HK-2 (cell line): Measurements from ENCODE around the gene UBE2L5.

Source experiments
- DNase-seq: peaks from one replicate; pipeline ENCODE4 v3.0.0-alpha.2; 2018; ENCODE audit not compliant: unreplicated experiment

UBE2L5 gene

DNA sequence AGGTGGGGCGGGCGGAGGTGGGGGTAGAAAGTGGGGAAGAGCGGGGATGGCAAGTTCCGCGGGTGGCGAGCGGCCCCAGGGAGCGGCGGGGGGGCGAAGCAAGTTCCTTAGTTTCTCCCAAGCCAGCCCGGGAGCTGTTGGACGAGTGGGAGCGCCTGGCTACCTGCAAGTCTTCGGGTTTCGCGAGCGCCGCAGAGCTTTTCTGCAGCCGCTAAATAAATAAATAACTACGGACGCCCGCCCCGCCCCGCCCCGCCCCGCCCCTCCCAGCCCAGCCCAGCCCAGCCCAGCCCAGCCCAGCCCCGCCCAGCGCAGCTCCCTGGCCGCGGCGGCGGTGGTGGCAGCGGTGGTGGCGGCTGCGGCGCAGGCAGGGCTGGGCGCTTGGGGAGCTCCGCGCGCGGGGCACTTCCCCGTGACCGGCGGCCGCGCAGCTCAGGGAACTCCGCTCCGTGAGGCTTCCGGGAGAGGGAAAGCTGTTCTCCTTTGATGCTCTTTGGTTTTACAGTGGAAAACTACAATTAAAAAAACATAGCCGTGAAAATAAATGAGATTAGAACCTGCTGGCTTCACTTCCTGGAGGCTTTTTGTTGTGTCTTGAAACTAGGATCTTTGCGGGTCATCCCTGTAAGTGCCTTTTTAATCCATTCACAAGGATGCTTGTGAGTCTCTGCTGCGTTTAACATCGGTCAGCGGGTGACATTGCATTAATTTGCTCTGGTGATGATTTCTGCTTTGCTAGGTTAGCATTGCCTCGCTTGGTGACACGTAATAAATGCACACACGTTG, at the start of gene UBE2L5:
Gene UBE2L5, plus strand, starts transcription at position 440 of the 786 bp plus-strand sequence. CDS start 5,498 bp downstream, outside the sequence.
- peak; percentile 76 for DNase-seq

DNA sequence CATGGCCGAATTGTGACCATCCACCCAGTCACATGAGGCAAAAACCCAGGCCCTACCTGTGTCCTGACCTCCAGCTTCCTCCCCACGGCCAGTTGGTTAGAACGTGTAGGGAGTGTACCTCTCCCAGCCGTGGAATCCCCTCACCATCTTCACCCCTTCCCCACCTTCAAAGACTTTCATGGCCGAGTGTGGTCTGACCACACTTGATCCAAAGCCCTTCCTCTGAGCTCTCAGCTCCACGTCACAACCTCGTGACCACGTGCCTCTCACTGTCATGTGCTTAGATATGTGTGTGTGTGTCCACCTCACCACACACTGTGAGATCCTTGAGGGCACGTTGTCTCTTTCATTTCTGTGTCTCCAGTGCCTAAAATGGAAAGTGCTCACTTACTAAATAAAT, 48.6 kb upstream of the UBE2L5 start:
- DNase-seq = no peak

- DNase-seq = no peak
Observed at GRCh38 chr13:30375265-30375835, 46.9 kb upstream of the UBE2L5 start.

DNA sequence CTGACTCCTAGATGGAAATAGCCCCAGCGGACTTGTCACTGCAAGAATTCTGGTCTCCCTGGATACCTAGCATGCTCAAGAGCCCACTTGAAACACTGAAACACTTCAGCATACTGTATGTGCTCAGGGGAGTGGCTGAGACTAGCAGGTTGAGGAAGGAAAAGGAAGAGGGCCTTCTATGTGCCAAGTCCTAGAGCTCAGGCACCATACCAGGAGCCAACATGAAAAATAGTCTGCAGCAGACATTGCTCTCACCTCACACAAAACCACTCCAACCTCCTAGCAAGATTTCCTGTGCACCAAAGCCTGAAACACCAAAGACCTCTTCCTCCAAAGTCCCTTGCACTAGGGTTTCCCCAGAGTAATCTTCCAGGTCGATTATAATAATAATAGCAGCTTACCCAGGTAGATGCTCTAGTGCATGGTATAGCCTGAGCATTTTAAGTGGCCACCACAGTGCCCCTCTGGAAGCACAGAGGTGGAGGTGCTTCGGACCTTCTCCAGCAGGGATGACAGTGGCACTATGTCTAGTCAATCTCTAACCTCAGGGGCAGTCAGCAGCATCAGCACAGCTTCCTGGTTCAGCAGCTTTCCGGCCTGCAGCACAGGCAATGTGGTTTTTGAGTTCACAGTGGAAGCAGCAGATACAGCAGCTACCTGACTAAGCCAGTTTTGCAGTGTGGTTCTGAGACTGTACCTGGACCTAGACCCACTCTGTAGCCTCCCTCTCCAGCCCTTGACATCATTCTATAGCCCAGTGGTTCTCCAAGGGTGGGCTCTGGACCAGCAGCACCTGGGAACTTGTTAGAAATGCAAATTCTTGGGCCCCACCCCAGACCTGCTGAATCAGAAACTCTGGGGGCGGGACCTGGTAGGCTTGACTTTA, 45.6 kb upstream of the UBE2L5 start:
- DNase-seq = no peak

- DNase-seq = no peak
Observed at GRCh38 chr13:30377312-30377685, 45.0 kb upstream of the UBE2L5 start.

DNA sequence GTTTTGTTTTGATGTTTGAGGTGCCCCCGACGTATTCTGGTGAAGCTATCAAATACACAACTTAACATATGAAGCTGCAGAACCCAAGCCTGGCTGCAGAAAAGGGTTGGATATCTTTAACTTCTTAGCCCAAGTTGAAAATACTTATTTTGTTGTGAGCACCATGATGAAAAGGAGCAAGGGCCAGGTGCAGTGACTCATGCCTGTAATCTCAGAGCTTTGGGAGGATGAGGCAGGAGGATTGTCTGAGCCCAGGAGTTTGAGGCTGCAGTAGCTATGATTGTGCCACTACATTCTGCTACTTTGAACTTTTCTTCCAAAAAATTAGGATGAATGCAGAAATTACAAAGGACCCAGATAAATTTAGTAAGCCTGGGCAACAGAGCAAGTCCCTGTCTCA, 44.1 kb upstream of the UBE2L5 start:
- no peak for DNase-seq

DNA sequence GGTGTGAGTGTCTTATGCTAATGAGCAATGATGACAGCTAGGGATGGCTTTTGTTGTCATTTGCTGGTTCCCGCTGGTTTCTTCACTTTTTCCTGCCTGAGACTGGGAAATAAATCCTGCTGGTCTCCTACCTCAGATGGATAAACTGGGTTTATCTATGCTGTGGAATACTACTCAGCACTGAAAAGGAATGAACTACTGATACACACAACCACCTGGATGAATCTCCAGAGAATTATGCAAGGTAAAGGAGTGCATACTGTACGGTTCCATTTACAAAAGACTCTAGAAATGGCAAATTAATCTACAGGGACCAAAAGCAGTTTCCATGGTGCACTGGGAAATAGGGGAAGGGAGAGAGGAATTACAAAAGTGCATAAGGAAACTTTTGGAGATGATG, 41.2 kb upstream of the UBE2L5 start:
- no peak for DNase-seq

GRCh38 chr13:30382836-30383525, 39.3 kb upstream of the UBE2L5 start:
- DNase-seq = no peak

DNA sequence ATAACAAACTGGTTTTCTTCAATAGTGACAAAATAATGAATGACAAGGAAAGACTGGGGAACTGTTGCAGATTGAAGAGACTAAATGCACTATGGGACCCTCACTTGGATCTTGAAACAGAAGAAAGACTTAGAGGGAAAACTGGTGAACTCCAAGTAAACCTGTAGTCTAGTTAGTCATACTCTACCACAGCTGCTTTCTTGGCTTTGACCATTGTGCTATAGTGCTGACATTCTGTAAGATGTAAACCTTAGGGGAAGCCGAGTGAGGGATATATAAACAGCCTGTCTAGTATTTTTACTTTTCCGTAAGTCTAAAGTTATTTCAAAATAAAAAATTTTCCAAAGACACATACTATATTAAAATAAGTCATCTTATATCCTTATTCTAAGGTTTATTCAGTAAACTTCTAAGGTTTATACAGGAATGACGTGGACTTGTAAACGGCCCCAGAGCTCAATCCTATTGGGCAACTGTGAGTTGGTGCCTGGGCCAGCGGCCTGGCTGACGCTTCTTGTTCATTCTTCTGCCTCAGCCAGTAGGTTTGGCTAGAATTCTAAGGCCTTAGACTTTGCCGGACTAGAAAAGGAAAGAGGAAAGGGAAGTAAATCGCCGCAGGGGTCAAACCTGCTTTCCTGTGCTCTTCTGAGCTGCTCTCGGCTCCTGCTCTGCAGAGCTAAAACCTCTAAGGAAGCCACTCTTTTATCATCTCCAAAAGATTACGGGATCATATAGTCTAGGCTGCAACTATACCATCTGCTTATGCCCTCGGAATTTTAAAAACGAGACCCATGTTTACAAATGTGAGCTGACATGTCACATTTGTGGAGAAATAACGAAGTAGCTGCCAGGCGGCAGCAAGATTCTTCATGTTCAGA, 33.6 kb upstream of the UBE2L5 start:
- DNase-seq = no peak

DNA sequence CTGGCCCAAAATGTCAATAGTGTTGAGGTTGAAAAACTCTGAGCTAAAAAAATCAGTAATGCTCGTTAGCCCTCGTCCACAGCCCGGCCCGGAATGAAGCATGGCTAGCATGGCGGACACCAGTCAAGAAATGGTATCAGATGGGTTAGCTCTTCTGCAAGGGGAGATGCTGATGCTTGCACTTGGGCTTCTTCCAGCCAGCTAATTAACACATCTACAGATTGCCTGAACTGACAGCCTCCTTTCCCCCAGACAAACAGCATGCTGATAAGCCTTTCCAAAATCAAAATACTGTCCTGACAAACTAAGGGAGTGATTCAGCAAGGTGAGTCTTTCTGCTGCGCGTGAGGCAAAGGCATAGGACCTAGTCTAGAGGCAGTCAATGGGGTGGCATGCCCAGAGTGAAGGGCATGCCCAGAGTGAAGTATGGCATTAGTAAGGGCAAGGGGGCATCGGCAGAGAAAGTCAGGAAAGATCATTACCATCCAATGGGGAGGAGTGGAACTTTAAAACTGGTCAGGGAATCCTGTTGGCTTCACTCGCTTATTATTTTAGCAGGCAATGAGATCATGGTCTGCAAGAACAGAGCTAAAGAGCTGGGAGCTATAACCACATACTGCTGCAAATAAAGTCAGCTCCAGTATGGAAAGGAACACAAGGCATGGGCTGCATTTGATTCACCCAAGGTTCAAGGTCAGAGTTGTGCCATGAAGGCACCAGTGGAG, 30.2 kb upstream of the UBE2L5 start:
- DNase-seq = no peak

DNA sequence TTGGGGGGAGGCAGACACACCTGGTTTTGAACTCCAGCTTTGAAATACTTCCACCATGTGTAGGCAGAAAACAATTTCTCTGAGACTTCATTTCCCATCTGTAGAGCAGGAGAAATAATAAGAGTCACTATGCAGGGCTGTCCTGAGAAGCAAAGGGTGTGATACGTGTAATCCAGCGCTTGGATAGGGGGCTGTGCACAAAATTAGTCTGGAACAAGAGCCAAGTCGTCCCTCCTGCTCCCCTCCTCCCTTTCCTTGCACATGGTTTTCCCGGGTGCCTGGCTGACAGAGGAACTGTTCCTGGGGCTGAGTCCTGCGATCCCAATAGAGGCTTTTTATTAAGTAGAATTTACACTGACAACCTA, 29.6 kb upstream of the UBE2L5 start:
- DNase-seq = no peak

DNA sequence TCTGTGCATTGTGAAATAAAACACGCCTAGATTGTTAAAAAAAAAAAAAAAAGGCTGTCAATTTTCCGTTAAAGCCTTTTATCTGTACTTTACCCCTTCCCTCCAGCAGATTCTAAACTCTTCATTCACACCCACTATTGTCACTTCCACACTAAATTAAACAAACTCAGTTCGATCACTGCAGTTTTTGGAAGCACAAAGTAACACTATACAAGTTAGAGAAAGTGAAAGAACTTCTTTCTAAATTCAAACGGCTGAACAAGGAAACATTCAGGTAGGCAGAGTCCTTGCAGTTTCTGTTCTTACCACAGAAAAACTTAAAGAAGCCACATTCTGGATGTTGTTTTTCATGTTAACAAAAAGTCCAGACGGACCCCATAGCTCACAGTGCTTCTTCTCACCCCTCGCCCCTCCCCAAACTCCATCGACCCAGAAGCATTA, 27.5 kb upstream of the UBE2L5 start:
- no peak for DNase-seq

DNA sequence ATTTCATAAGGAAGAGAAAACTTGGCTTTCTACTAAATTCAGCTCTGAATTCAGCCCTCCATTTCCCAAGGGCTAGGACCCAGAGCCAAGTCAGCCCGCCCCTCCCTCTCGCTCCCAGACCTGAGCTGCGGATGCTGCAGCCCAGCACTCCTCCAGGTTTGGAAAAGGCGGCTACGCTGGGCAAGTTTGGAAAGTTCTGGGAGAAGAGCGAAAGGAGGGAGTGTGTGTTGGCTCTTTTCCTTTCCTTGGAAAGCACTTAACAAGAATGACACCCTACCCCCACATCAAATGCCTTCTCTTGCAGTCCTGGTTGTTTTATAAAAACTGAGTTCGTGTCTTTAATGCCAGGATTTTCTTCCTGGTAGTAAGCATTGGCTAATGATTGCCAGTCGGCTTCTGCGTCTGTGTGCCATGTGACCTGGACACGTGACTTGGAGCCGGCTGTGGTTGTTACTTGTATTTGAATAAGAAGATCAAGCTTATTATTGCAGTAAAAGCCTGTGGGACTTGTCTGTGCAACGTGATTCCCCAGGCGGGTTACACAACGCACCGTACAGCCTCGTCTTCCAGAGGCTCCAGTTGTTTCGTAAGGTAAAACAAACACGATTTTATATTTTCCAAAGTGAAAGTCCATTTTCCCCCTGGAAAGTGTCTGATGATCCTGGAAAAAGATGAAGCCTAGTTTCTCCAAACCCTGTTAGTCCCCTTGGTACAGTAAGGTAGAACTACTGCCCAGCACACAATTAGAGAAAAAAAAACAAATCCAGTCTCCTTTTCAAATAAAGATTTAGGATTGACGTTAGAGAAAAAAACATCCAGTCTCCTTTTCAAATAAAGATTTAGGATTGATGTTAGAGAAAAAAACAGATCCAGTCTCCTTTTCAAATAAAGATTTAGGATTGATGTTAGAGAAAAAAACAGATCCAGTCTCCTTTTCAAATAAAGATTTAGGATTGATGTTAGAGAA, 26.8 kb upstream of the UBE2L5 start:
- DNase-seq = peak; percentile 44

- DNase-seq = no peak
Observed at GRCh38 chr13:30396434-30397075, 25.7 kb upstream of the UBE2L5 start.

DNA sequence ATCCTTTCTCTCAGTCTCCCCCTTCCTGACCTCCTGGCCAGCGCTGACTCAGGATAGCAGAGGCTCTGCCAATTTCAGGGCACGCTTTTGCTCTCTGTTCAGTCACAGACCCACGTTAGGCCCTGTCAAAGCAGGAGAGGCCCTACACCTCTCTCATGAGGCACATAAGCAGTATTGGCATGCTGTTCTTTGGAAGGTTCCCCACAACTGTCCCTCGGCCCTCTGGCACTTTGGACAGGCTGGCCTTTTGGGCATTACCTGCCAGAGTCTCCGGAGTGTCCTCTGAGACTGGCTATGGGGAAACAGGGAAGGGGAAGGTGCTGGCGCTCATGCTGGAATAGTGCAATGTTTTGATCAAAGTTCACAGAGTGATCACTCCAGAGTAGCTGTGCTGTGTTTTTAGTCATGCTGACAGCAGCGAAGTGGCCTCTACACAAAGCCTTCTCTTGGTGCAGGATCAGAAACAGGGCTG, 23.7 kb upstream of the UBE2L5 start:
- DNase-seq = no peak

- DNase-seq = no peak
Observed at GRCh38 chr13:30400376-30400775, 21.9 kb upstream of the UBE2L5 start.

- no peak for DNase-seq
Observed at GRCh38 chr13:30401347-30401746, 20.9 kb upstream of the UBE2L5 start.

DNA sequence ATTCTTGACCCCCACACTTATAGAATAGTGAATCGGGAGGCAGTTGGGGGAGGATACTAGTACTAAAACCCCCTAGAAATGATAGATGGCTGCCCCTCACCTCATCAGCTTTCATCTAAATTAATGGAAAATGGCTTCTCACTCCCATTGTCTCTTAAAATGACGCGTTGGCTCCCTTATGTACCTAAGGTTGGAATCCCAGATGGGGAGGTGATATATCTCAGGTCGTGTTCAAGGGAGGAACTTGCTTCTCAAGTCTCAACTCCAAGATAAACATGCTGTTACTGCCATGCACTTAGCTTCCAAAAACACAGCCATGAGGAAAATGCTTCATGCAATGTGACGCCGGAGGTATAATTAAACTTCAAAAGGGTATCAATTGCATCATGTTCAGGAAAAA, 18.8 kb upstream of the UBE2L5 start:
- no peak for DNase-seq

DNA sequence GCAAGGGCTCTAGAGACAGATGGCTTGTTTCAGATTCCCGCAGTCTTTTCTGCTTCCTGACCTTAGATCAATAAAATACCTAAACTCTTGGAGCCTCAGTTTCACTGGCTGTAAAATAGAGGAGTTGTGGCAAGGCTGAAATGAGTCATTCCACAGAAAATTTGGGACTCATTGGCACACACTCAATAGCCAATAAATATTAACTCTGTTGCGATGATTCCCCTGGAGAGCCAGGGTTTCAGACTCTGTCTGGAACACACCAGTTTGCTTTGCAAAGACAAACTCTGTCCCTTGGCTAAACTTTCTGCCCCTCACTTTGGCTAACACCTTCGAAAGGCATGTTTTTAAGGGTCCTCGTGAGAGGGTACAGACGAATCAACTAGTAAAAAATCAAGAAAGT, 18.1 kb upstream of the UBE2L5 start:
- no peak for DNase-seq
